GM20000 (cell line): ENCODE results near the gene GNG13.

Experiments used
- DNase-seq: peaks from one replicate; pipeline ENCODE4 v3.0.0; 2012; ENCODE audit warnings: low spot score
- TF ChIP-seq, protein P1 (sequence below): IDR thresholded peaks from 2 replicates; pipeline ENCODE4 v1.5.1; 2012; ENCODE audit warnings: mild to moderate bottlenecking, control low read depth; ENCODE audit errors: extremely low read depth, missing control alignments

GNG13 gene

DNA sequence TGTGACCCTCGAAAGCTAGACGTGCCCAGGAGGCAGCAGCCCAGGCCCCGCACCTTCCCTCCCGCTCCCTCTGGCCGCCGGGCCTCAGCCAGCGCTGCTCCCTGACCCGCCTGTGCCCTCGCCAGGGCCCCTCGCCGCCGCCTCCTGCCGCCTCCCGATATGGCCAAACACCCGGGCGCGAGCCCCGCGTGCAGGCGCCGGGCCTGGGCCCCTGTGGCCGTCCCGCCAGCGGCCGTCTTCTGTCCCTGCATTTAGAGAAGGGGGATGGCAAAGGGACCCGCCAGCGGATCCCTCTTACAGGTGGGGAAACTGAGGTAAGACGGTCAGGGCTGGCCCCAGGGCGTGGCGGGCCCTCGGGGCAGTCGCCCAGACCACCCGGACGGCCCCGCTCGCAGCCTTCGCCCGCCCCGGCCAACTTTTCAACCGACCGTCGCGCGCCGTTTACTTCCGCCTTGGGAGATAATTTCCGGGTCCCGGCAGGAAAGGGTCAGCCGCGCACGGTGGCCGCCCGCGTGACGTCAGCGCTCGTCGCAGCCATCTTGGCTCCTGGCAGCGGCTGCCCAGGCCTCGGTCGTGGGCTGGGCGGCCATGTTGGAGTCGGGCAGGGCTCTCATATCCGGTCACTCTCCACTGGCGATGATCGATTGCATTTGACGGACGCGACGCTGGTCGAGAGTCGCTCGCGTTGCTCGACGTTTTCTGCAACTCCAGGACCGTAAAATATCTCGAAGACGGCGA is 7.0 kb upstream of the GNG13 start:
- TF ChIP-seq, protein P1, sequence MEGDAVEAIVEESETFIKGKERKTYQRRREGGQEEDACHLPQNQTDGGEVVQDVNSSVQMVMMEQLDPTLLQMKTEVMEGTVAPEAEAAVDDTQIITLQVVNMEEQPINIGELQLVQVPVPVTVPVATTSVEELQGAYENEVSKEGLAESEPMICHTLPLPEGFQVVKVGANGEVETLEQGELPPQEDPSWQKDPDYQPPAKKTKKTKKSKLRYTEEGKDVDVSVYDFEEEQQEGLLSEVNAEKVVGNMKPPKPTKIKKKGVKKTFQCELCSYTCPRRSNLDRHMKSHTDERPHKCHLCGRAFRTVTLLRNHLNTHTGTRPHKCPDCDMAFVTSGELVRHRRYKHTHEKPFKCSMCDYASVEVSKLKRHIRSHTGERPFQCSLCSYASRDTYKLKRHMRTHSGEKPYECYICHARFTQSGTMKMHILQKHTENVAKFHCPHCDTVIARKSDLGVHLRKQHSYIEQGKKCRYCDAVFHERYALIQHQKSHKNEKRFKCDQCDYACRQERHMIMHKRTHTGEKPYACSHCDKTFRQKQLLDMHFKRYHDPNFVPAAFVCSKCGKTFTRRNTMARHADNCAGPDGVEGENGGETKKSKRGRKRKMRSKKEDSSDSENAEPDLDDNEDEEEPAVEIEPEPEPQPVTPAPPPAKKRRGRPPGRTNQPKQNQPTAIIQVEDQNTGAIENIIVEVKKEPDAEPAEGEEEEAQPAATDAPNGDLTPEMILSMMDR, result no peak
- peak; percentile 99 for DNase-seq

DNA sequence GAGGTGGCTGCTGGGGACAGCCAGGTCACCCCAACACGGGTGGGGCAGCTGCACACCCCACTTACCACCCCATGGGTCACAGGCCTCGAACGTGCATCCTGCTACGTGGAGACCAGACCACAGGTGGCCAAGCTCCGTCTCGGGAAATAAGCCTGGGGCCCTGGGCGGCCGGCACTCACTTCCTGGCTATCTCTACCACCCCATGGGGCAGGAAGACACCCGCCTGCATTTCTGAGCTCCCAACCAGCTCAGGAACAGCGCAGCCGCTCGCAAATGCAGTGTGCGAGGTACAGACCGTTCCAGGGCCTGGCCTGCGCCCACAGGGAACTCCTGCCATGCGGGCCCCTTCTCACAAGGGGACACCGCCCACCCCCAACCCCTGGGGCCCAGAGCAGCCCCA is 4.9 kb upstream of the GNG13 start:
- TF ChIP-seq, protein P1, result no peak
- no peak for DNase-seq

DNA sequence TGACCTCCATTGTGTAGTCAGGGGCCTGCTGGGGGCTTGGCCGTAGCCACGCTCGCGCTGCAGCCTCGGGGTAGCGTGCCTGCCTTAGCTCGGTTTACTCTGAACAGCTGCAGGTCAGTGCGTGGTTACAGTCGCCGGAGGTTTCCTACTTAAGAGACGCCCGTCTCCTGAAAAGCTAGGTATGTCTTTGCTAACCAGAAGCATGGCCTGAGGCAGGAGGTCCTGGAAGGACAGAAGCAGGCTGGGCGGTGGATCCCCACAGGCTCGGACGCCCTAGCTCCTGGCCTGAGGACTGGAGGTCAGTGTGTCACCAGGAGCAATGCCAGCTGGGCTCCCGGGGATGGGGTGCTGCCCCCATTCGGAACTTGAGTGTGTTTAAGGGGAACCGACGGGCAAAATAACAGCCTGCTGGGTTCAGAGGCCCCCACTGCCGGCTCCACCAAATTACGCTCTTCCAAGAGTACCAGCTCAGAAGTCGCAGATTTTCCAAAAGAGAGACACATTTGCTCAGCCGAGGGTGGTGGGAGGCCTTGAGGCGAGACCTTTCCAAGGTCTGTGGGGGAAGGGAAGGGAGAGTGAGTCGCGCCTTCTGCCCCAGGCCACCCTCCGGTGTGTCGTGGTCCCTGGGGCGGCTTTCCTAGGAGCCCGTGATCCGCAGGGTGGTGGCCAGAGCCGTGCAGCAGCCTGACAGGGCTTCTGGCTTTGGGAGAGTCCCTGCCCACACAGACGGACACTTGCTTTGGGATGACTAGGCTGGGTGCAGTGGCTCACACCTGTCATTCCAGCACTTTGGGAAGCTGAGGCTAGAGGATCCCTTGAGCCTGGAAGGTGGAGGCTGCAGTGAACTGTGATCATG is 3.9 kb upstream of the GNG13 start:
- TF ChIP-seq, protein P1, result no peak
- DNase-seq, result no peak

DNA sequence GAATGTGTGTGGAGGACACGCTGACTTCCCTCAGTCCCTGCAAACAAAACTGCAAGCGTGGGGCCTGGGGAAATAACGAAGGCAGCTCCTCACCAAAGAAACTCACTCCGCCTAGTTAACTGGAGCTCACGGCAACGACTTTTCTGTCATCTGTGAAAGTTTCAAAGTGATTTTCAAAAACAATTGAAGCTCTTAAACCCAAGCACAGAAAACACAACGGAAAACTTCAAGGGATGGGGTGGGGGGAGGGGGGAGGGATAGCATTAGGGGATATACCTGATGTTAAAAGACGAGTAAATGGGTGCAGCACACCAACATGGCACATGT is 3.2 kb upstream of the GNG13 start:
- TF ChIP-seq, protein P1, result no peak
- DNase-seq, result no peak

DNA sequence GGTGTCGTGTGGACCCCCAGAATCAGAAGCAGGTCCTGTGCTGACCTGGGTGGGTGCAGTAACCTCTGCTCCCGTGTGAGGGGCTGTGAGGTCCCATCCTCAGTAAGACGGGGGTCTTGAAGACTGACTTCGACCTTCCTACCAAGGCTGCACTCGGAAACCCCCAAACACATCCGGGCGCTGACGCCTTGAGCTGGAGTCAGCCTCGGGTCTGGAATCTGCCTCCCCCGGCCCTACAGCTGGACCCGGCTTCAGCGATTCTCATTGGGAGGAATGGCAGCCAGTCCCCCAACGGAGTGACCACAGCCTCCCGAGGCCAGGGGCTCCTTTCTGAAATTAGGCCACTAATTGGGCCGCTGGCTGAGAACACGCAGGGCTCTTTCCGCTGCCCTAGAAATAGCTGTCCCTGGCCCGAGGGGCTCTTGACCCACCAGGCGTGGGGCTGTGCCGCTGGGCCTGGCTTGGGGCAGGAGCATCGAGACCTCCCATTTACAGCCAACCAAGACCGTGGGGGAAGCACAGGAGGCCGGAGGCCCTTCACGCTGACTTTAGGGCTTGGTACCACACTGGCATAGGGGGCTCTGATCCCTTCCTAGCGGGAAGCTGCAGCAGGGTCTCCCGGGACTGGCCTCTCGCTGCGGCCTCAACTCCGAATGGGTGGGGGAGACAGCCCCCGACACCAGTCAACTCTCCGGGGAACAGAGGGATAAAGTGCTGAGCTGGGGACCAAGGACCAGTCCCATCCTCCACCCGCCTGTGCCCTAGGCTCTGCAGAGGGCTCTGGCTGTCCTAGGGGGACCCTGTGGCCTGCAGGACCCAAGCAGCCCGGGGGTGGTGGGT is 2.6 kb upstream of the GNG13 start:
- TF ChIP-seq, protein P1, result no peak
- no peak for DNase-seq

DNA sequence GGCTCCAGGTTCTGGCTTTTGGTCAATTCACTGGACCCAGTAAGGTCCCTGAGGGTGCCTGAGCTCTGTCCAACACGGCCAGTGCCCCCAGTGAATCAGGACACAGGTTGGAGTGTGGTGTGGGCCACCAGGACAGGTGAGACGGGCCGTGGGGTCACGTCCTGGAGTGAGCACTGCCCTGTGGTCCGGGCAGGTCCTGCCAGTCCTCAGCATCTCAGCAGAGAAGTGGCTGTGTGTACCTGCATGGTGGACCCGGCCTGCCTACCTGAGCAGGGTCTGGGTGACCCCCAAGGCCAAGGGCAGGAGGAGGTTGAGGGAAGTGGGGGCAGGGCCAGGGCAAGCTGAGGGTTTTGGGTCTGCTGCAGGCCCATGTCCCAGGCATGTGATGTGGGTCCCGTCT is 1.9 kb upstream of the GNG13 start:
- TF ChIP-seq, protein P1, result no peak
- no peak for DNase-seq
